IPS-15b (cell line): ENCODE results near the gene LY6G5C.

Experiments
- H3K27me3 ChIP-seq: one replicate; pipeline ENCODE4 v1.6.1; 2013; ENCODE audit warnings: low read length; ENCODE audit not compliant: control insufficient read depth, insufficient read depth
- H3K36me3 ChIP-seq: one replicate; pipeline ENCODE4 v1.6.1; 2013; ENCODE audit warnings: low read length; ENCODE audit not compliant: control insufficient read depth, insufficient read depth
- H3K4me1 ChIP-seq: one replicate; pipeline ENCODE4 v1.6.1; 2013; ENCODE audit warnings: mild to moderate bottlenecking, low read length; ENCODE audit not compliant: control insufficient read depth, insufficient read depth
- H3K4me3 ChIP-seq: one replicate; pipeline ENCODE4 v1.5.1; 2013; ENCODE audit warnings: low read depth, low read length
- H3K9ac ChIP-seq: one replicate; pipeline ENCODE4 v1.6.1; 2013; ENCODE audit warnings: low read depth, mild to moderate bottlenecking, low read length
- H3K9me3 ChIP-seq: one replicate; pipeline ENCODE4 v1.6.1; 2013; ENCODE audit warnings: mild to moderate bottlenecking, low read length; ENCODE audit not compliant: control insufficient read depth, insufficient read depth

The LY6G5C gene

DNA sequence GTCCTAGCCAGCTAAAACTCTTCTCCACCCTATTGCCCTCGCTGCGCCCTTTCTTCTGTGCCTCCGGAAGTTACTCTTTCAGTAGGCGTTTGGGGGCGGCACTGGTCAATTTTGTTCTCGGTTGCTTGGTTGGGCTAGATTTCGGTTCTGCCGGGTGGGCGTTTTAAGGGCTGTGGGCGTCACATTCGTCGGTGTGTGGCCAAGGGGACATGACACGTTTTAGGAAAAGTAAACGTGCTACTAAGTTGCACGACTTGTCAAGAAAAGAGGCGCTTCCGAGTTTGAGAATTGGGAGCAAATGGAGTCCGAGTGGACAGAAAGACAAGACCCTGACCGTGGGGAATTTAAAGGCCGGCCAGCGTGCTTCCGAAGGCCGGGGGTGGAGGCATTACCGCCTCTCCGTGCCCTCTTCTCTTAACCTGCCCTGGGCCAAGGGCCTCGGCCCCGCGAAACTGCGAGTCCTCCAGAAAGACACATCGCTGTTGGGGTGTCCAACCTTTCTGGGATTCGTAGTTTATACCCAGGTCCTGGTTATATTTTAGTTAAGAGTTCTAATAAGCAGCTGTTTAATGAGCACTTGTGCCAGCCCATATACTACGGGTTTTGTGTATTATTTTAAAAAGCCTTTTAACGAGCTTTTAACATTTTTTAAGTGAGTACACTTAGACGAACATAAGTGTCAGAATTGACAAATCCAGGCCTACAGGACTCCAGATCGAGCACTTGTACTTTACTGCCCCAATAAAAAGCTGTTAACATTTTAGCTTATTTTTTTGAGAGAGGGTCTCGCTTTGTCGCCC is 27.7 kb downstream of the LY6G5C start:
- Histone ChIP-seq H3K27me3 (no peaks in the 10 kb centered on the region), H3K4me3 (peak overlapping the region; percentile 96), H3K4me1 (no peaks in the 10 kb centered on the region), H3K9ac (peak overlapping the region; percentile 91), H3K36me3 (peaks cover 12% of the 10 kb centered on the region), H3K9me3 (no peaks in the 10 kb centered on the region)

DNA sequence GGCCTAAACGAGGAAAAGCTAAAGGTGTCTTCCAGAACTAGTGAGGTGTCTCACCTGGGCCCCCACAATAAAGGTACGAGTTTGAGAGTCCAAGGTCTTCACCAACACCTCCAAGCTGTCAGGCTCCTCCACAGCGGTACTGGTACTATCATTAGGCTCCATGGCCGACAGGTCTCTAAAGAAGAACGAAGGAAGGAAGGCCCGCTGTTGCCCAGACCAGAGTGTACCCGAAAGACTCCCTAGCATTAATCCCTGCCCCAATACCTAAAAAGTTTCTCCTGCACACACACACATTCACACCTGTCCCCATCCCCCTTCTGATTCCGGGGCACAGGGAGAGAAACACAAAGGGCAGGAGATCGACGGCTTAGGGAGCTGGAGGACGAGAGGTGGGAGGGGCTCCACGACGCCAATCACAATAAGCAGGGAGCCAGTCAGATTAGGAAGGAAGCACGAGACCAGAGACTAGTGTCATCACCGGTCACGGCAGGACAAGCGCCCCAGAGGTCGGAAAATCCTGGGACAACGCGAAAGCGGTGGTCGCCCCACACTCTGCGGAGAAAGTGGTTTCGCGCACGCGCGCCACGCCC is 29.2 kb downstream of the LY6G5C start:
- Histone ChIP-seq H3K27me3 (no peaks in the 10 kb centered on the region), H3K36me3 (peaks cover 22% of the 10 kb centered on the region), H3K4me3 (peak overlapping the region; percentile 96), H3K9ac (peak overlapping the region; percentile 91), H3K9me3 (no peaks in the 10 kb centered on the region), H3K4me1 (no peaks in the 10 kb centered on the region)

DNA sequence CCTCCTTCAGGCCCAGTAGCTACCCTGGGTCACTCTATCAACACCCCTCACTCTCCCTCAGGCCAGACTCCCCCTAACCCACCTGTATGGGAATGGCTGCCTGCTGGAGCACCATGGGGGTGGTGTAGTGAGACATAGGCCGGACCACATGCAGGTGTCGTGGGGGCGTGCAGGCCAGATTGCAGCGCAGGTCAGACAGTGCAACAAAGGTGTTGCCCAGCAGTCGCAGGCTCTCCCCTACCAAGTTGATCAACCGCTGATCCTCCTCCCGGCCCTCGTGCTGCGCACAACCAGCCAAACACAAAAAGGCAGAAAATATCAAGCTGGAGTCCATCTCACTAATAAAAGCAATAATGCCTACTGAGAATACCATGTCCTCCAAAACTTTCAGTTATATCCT is 35.5 kb downstream of the LY6G5C start:
- H3K4me1 ChIP-seq: no peaks in the 10 kb centered on the region
- H3K4me3 ChIP-seq: no peak overlapping the region
- H3K9me3 ChIP-seq: no peaks in the 10 kb centered on the region
- H3K36me3 ChIP-seq: peaks cover 66% of the 10 kb centered on the region
- no peak overlapping the region for H3K9ac ChIP-seq
- H3K27me3 ChIP-seq: no peaks in the 10 kb centered on the region

DNA sequence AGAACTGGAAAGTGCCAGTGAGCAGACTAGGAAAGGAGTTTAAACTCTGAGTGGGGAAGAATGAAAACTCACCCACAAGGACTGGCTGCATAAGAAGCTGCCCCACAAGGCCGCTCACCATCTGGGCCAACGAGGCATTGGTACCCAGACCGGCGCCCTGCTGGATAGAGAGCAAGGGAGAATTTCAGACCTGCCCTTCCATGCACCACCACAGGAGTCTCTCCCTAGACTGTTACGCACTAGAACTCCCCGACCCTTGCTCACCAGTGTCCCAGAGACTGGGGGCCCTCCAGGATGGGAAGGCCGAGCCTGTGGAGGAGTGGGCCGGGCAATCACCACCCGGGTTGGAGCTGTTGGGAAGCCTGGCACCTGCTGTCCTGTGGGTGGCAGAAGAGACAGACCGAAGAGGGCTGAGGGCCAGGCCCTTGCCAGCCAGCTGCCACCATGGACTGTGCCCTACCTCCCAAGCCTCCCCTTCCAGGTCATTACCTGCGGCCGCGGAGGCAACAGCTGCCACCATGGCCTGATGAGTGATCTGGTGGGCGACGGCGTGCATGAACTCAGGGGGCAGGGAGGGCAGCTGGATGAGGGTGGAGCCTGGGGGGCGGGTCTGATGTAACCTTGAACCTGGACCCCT is 36.9 kb downstream of the LY6G5C start:
- no peak overlapping the region for H3K9ac ChIP-seq
- H3K4me1 ChIP-seq: no peaks in the 10 kb centered on the region
- H3K9me3 ChIP-seq: no peaks in the 10 kb centered on the region
- H3K36me3 ChIP-seq: peaks cover 76% of the 10 kb centered on the region
- no peak overlapping the region for H3K4me3 ChIP-seq
- no peaks in the 10 kb centered on the region for H3K27me3 ChIP-seq

DNA sequence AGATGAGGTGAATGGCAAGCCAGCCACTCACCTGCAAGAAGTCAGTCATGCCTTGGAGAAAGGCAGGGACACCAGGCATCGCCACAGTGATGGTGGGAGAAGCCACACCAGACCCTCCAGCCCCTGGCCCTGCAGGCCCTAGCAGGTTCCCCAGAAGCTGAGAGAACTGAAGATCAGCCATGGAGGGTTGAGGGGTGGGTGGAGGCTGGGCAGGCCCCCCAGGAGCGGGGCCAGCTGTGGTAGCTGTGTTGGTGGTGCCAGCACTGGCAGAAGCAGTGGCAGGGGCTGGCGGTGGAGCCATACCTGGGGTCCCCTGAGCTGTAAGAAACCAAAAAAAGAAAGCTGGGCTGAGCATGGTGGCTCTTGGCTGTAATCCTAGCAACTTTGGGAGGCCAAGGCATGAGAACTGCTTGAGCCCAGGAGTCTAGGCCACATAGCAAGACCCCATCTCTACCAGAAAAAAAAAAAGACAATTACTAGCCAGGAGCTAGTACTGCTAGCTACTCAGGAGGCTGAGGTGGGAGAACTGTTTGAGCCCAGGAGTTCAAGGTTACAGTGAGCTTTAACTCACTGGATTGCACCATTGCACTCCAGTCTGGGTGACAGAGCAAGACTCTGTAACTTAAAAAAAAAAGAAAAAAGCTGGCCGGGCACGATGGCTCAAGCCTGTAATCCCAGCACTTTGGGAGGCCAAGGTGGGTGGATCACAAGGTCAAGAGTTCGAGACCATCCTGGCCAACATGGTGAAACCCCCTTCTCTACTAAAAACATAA is 37.9 kb downstream of the LY6G5C start:
- Histone ChIP-seq H3K4me1 (no peaks in the 10 kb centered on the region), H3K9me3 (no peaks in the 10 kb centered on the region), H3K27me3 (no peaks in the 10 kb centered on the region), H3K36me3 (peaks cover 72% of the 10 kb centered on the region), H3K4me3 (no peak overlapping the region), H3K9ac (no peak overlapping the region)

DNA sequence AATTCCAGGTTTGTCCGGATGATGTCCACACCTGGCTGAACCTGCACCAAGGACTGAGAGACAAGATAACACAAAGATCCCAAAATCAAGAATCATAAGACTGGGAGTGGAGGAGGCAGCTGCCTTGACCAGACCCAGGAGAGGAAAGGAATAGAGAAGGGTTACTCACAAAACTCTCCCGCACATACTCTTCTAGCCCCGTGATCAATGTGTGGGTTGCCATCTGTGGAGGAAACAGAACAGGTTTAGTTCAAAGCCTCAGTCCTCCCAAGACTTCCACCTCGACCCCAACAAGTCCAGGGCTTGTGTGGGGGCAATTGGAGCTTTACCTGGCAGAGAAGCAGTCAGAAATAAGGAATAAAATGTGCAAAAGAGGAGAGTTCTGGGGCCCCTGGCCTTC is 39.5 kb downstream of the LY6G5C start:
- Histone ChIP-seq H3K36me3 (peaks cover 73% of the 10 kb centered on the region), H3K9ac (no peak overlapping the region)

DNA sequence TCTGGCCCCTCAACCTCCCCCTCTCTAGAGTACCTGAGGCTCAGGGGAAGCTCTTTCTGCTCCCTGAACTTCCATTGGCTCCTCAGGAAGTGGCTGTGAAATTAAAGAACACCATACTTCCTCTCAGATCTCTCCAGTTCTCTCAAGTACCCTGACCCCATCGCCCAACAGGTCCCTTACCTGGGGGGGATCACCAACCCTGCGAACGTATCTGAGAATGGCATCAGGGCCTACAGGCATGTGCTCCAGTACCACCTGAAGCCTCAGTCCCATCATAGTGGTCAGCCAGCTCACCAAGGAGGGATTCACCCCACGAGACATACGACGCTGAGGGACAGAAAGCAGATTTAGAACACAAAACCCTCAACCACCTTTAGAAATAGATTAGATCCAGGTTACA is 40.3 kb downstream of the LY6G5C start:
- peaks cover 73% of the 10 kb centered on the region for H3K36me3 ChIP-seq
- H3K4me3 ChIP-seq: no peak overlapping the region
- no peaks in the 10 kb centered on the region for H3K27me3 ChIP-seq
- H3K9me3 ChIP-seq: no peaks in the 10 kb centered on the region
- no peak overlapping the region for H3K9ac ChIP-seq
- no peaks in the 10 kb centered on the region for H3K4me1 ChIP-seq

More for the DNA sequence above, 39.5 kb downstream of the LY6G5C start:
- Histone ChIP-seq H3K9me3 (no peaks in the 10 kb centered on the region), H3K27me3 (no peaks in the 10 kb centered on the region), H3K4me1 (no peaks in the 10 kb centered on the region), H3K4me3 (no peak overlapping the region)

DNA sequence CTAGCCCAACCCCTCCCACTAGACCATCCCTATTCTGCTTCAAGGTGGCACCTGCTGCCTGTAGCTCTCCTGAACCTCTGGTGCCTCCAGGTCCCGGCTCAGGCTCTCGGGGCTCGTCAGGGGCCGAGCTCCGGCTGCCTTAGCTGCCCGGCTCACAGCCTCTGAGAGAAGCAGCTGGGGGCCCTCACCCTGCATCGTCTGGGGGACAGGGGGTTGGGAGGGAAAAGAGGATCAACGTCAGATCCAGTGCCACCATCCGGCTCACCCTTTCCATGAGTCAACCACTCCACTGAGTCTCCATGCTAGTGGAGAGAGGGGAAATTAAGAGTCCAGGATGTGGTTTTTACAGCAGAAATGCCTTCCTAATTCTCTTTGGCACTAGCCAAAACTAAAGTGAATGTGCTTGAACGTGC is 41.4 kb downstream of the LY6G5C start:
- Histone ChIP-seq H3K27me3 (no peaks in the 10 kb centered on the region), H3K9ac (no peak overlapping the region), H3K36me3 (peaks cover 73% of the 10 kb centered on the region), H3K4me1 (no peaks in the 10 kb centered on the region), H3K4me3 (no peak overlapping the region), H3K9me3 (no peaks in the 10 kb centered on the region)

DNA sequence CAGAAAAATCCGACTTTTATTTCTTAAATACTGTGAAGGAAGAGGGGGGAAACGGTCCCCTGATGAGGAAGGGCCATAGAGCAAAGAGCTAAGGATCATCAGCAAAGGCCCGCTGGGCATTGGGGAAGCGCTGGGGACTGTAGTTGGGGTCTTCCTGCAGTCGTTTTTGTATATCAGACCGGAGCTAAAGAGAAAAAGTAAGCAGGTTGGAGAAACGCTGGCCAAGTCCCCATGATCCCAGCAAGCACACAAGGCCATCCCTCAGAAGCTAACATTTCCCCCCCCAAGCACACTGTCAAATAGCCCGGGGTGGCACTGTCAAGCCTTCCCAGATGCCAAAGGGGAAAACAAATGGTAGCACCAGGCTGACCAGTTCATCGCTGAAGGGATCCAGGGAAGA is 41.8 kb downstream of the LY6G5C start:
- Histone ChIP-seq H3K4me3 (no peak overlapping the region), H3K27me3 (no peaks in the 10 kb centered on the region), H3K9ac (no peak overlapping the region), H3K9me3 (no peaks in the 10 kb centered on the region), H3K36me3 (peaks cover 73% of the 10 kb centered on the region), H3K4me1 (no peaks in the 10 kb centered on the region)

DNA sequence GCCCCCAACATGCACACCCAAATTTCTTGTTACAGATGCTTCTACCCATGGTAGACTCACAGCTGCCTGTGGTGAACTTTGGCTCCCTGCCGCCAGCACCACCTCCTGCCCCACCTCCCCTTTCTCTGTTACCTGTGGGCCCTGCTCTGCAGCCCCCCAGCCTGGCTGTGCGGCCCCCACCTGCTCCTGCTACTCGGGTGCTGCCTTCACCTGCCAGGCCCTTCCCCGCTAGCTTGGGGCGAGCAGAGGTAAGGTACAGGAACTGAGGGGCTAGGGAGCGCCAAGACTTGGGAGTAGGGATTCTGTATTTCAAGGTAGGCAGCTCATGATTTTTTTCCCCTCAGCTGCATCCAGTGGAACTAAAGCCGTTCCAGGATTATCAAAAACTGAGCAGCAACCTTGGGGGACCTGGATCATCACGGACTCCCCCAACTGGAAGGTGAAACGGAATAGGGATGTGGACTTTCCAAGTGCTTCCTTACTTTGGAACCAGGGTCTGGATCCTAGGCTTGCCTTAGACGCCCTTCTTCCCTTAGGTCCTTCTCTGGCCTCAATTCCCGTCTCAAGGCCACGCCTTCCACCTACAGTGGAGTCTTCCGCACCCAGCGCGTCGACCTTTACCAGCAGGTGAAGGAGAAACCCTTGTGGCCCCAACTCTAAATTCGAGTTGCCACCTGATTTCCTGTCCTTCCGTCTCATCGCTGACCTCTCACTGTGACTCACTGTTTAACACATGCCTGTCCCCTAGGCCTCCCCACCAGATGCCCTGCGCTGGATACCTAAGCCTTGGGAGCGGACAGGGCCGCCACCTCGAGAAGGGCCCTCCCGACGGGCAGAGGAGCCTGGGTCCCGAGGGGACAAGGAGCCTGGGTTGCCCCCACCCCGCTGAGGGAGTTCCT is 43.9 kb downstream of the LY6G5C start:
- no peaks in the 10 kb centered on the region for H3K9me3 ChIP-seq
- no peak overlapping the region for H3K9ac ChIP-seq
- H3K36me3 ChIP-seq: peaks cover 88% of the 10 kb centered on the region
- H3K4me1 ChIP-seq: no peaks in the 10 kb centered on the region
- H3K27me3 ChIP-seq: no peaks in the 10 kb centered on the region
- H3K4me3 ChIP-seq: no peak overlapping the region
